Panc1 (cell line): ENCODE measurements around the gene CORO2A. TPM values are rescaled to one million over a fixed set of nuclear protein-coding genes. Genes with fewer than 3 reads are reported as not detected.
"Not testable (repeated sequence)": the region's sequence is repeated elsewhere in the genome, so short reads cannot be mapped to it uniquely, and the experiment has no call there.

Source experiments
- ATAC-seq: fragments of 200-7000 bp; cut with Tn5 transposase; 2 replicates; pipeline ENCODE4 v1.9.1; 2020; ENCODE audit warnings: mild to moderate bottlenecking, moderate library complexity
- BruUV-seq: library from RNA; stranded (reverse); fragments of 400-500 nt; replicated peaks from 2 replicates; lab custom pipeline; 2021; lab: Mats Ljungman, UMichigan
- CTCF ChIA-PET: fragments of 300-600 bp; sonication (Branson Sonifier 250); formaldehyde crosslinking; loops from one replicate; lab custom pipeline; 2022; ENCODE audit warnings: antibody characterized with exemption; lab: Charles Lee
- POLR2A ChIA-PET: fragments of 300-600 bp; sonication (Branson Sonifier 250); formaldehyde crosslinking; loops from one replicate; lab custom pipeline; 2022; ENCODE audit warnings: antibody characterized with exemption; lab: Charles Lee
- DNase-seq: peaks from one replicate; pipeline ENCODE4 v3.0.0-alpha.2; 2010; ENCODE audit warnings: low read depth, low spot score
- H3K27ac ChIP-seq: 2 replicates; pipeline ENCODE4 v1.5.1; 2011; ENCODE audit warnings: mild to moderate bottlenecking, low read length, inconsistent platforms
- H3K27me3 ChIP-seq: fragments of 200-500 bp; sonication (Bioruptor generic); 2 replicates; pipeline ENCODE4 v1.6.0; 2014; ENCODE audit warnings: low read length, inconsistent platforms; ENCODE audit not compliant: control insufficient read depth, insufficient read depth
- H3K36me3 ChIP-seq: fragments of 200-500 bp; sonication (Bioruptor generic); 2 replicates; pipeline ENCODE4 v1.5.1; 2014; ENCODE audit warnings: inconsistent platforms, mild to moderate bottlenecking, low read length, moderate library complexity; ENCODE audit not compliant: control insufficient read depth, insufficient read depth
- H3K4me1 ChIP-seq: 2 replicates; pipeline ENCODE4 v1.5.1; 2011; ENCODE audit warnings: inconsistent platforms, mild to moderate bottlenecking, low read length, moderate library complexity; ENCODE audit not compliant: control insufficient read depth, insufficient read depth
- H3K4me3 ChIP-seq, 2 experiments: 2 replicates each; pipeline ENCODE4 v1.5.1; 2011 to 2012; ENCODE audit warnings: low read depth in 2 of 2, low read length in 2 of 2, mild to moderate bottlenecking in 2 of 2, inconsistent platforms in 1 of 2, moderate library complexity in 1 of 2
- H3K9me3 ChIP-seq: fragments of 200-500 bp; sonication (Bioruptor generic); 2 replicates; pipeline ENCODE4 v1.5.1; 2014; ENCODE audit warnings: low read depth, mild to moderate bottlenecking, inconsistent platforms, low read length, moderate library complexity; ENCODE audit not compliant: control insufficient read depth, insufficient read depth
- POLR2AphosphoS5 ChIP-seq: IDR thresholded peaks from 2 replicates; pipeline ENCODE4 v1.6.1; 2012; ENCODE audit warnings: mild to moderate bottlenecking, low read depth, low read length, moderate library complexity
- REST ChIP-seq, 2 experiments: IDR thresholded peaks; 2 replicates each; pipeline ENCODE4 v1.6.1; 2011 to 2012; ENCODE audit warnings: low read depth in 2 of 2, control low read depth in 1 of 2, low read length in 1 of 2, mild to moderate bottlenecking in 1 of 2, moderate library complexity in 1 of 2; ENCODE audit not compliant: insufficient read depth in 1 of 2
- SIN3A ChIP-seq: IDR thresholded peaks from 2 replicates; pipeline ENCODE4 v1.6.1; 2012; ENCODE audit warnings: low read depth, mild to moderate bottlenecking, low read length, moderate library complexity, borderline replicate concordance; ENCODE audit not compliant: insufficient read depth
- TCF7L2 ChIP-seq: IDR thresholded peaks from 2 replicates; pipeline ENCODE4 v1.6.1; 2011; ENCODE audit warnings: mild to moderate bottlenecking, low read depth, low read length, inconsistent platforms
- in situ Hi-C: cut with HindIII; loops from 2 replicates; pipeline ENCODE4 v1.10.0; 2016; ENCODE audit warnings: low sequenced_read_pairs, low pct_unique_long_range_greater_than_20kb
- intact Hi-C: fragments of 100-400 bp; cut with micrococcal nuclease; formaldehyde crosslinking; loops from one replicate; pipeline ENCODE4 v1.10.0; 2022; ENCODE audit not compliant: unreplicated experiment
- total RNA-seq: library from RNA; stranded (reverse); gene quantifications from one replicate; pipeline ENCODE4 v1.2.1, GENCODE V29; 2021; ENCODE audit not compliant: unreplicated experiment
- TF ChIP-seq, protein P1 (sequence below): fragments of 450-650 bp; IDR thresholded peaks from 2 replicates; pipeline ENCODE4 v1.5.1; 2017; ENCODE audit warnings: mild to moderate bottlenecking

The CORO2A gene
- total RNA-seq, 1 experiment from 2014 or later = 2.0 TPM

DNA sequence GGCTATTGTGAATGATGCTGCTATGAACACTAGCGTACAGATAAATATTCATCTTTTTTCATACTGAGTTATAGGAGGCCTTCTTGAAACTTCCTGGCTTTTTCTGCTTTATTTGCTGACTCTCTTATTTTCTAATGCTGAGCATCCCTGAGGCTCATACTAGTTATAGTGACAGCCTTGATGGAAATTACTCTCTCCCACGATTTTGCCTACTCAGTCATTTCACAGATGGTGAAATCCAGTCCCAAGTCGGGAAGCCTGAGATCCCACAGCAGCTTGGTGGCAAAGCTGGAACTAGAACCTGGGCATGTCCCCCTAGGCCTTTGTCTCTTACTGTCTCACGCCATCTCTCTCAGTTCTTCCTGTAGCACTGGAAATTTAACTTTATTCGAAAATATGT lies 113.5 kb downstream of the CORO2A start:
- no peaks in the 10 kb centered on the region for H3K9me3 ChIP-seq
- BruUV-seq = no TSS peak
- TF ChIP-seq POLR2AphosphoS5 (no peak), REST (IDR thresholded peaks at IDR 0.05; ENCODE audit: insufficient read depth in 1 of 2, low read depth in 2 of 2, low read length in 1 of 2) (no peak), SIN3A (no peak), TCF7L2 (no peak)
- TF ChIP-seq, protein P1, sequence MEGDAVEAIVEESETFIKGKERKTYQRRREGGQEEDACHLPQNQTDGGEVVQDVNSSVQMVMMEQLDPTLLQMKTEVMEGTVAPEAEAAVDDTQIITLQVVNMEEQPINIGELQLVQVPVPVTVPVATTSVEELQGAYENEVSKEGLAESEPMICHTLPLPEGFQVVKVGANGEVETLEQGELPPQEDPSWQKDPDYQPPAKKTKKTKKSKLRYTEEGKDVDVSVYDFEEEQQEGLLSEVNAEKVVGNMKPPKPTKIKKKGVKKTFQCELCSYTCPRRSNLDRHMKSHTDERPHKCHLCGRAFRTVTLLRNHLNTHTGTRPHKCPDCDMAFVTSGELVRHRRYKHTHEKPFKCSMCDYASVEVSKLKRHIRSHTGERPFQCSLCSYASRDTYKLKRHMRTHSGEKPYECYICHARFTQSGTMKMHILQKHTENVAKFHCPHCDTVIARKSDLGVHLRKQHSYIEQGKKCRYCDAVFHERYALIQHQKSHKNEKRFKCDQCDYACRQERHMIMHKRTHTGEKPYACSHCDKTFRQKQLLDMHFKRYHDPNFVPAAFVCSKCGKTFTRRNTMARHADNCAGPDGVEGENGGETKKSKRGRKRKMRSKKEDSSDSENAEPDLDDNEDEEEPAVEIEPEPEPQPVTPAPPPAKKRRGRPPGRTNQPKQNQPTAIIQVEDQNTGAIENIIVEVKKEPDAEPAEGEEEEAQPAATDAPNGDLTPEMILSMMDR = no peak
- DNase-seq = no peak
- H3K36me3 ChIP-seq = no peaks in the 10 kb centered on the region; the same call in 1 of the 2 replicates
- in situ Hi-C loops = no loop called here
- ChIA-PET CTCF (no interaction called here), POLR2A (no interaction called here)
- H3K27me3 ChIP-seq = no peaks in the 10 kb centered on the region
- intact Hi-C loops = no loop called here
- no peak for ATAC-seq
- H3K4me1 ChIP-seq = no peaks in the 10 kb centered on the region
- H3K4me3 ChIP-seq = no peak overlapping the region
- no peak overlapping the region for H3K27ac ChIP-seq

DNA sequence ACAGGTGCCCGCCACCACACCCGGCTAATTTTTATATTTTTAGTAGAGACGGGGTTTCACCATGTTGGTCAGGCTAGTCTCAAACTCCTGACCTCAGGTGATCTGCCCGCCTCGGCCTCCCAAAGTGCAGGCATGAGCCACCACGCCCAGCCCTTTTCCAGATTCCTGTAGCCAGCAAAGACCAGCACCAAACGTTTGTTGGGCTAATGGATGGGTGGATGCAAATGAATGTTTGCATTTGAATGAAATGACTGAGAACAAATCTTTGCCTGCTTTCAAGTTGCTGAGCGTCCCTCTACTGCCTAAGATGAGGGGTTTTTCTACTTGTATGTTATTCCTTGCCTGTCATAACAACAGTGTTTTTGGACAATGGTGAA lies 115.9 kb downstream of the CORO2A start:
- H3K4me1 ChIP-seq, in situ Hi-C loops, ATAC-seq, CTCF ChIA-PET, POLR2A ChIA-PET, intact Hi-C loops, H3K27ac ChIP-seq, H3K27me3 ChIP-seq, BruUV-seq, H3K36me3 ChIP-seq, H3K4me3 ChIP-seq, H3K9me3 ChIP-seq, DNase-seq: not testable (repeated sequence)

GRCh38 chr9:98075332-98075805 lies 117.1 kb downstream of the CORO2A start:
- intact Hi-C loops = loop anchor here (2.0 kb wide), 1 partner anchor 187 kb away; no protein-coding TSS in a partner anchor
- no peak for DNase-seq
- CTCF ChIA-PET = no interaction called here

More at GRCh38 chr9:98075332-98075805, 117.1 kb downstream of the CORO2A start:
- POLR2A ChIA-PET = interaction anchor here (0.7 kb wide), 1 partner anchor 128 kb away, joined by 5 read pairs; no protein-coding TSS in a partner anchor
- H3K36me3 ChIP-seq = no peaks in the 10 kb centered on the region
- no TSS peak for BruUV-seq
- no peaks in the 10 kb centered on the region for H3K4me1 ChIP-seq
- H3K27ac ChIP-seq = no peak overlapping the region
- TF ChIP-seq POLR2AphosphoS5 = no peak
- TF ChIP-seq, protein P1 = no peak
- TF ChIP-seq TCF7L2 = no peak
- no peak for TF ChIP-seq REST (IDR thresholded peaks at IDR 0.05; ENCODE audit: insufficient read depth in 1 of 2, low read depth in 2 of 2, low read length in 1 of 2)
- no peak for TF ChIP-seq SIN3A
- no peak overlapping the region for H3K4me3 ChIP-seq
- no peak for ATAC-seq
- H3K9me3 ChIP-seq = no peaks in the 10 kb centered on the region
- H3K27me3 ChIP-seq = no peaks in the 10 kb centered on the region
- in situ Hi-C loops = no loop called here
